SJSA1 (cell line): ENCODE data around the gene ABI3BP. TPM values are rescaled to one million over a fixed set of nuclear protein-coding genes. Genes with fewer than 3 reads are reported as not detected.

ENCODE experiments used
- DNase-seq, 2 experiments: peaks; one replicate each; pipeline ENCODE4 v3.0.0-alpha.2; 2015 to 2020; ENCODE audit warnings: low spot score in 2 of 2, low read depth in 1 of 2
- H3K27ac ChIP-seq: fragments of 250-450 bp; sonication (Bioruptor Pico); 2 replicates; pipeline ENCODE4 v1.5.1; 2020; ENCODE audit warnings: mild to moderate bottlenecking, moderate library complexity
- H3K27me3 ChIP-seq: fragments of 250-450 bp; sonication (Bioruptor Pico); replicated peaks from 2 replicates; pipeline ENCODE4 v1.5.1; 2020; ENCODE audit warnings: mild to moderate bottlenecking, moderate library complexity
- H3K36me3 ChIP-seq: fragments of 250-450 bp; sonication (Bioruptor Pico); 2 replicates; pipeline ENCODE4 v1.5.1; 2020; ENCODE audit warnings: mild to moderate bottlenecking
- H3K4me1 ChIP-seq: fragments of 250-450 bp; sonication (Bioruptor Pico); replicated peaks from 2 replicates; pipeline ENCODE4 v1.6.1; 2021; ENCODE audit warnings: mild to moderate bottlenecking
- H3K4me3 ChIP-seq: fragments of 250-450 bp; sonication (Bioruptor Pico); 2 replicates; pipeline ENCODE4 v1.5.1; 2020; ENCODE audit warnings: mild to moderate bottlenecking
- H3K9me3 ChIP-seq: fragments of 250-450 bp; sonication (Bioruptor Pico); replicated peaks from 2 replicates; pipeline ENCODE4 v1.5.1; 2020; ENCODE audit warnings: mild to moderate bottlenecking
- total RNA-seq: library from RNA; depleted of rRNA; stranded (reverse); fragments of >200 nt; shearing (Covaris generic); gene quantifications from 2 replicates; pipeline ENCODE4 v1.2.3, GENCODE V29; 2014

ABI3BP gene
- total RNA-seq, 1 experiment from 2014 or later, result 0.05 TPM

DNA sequence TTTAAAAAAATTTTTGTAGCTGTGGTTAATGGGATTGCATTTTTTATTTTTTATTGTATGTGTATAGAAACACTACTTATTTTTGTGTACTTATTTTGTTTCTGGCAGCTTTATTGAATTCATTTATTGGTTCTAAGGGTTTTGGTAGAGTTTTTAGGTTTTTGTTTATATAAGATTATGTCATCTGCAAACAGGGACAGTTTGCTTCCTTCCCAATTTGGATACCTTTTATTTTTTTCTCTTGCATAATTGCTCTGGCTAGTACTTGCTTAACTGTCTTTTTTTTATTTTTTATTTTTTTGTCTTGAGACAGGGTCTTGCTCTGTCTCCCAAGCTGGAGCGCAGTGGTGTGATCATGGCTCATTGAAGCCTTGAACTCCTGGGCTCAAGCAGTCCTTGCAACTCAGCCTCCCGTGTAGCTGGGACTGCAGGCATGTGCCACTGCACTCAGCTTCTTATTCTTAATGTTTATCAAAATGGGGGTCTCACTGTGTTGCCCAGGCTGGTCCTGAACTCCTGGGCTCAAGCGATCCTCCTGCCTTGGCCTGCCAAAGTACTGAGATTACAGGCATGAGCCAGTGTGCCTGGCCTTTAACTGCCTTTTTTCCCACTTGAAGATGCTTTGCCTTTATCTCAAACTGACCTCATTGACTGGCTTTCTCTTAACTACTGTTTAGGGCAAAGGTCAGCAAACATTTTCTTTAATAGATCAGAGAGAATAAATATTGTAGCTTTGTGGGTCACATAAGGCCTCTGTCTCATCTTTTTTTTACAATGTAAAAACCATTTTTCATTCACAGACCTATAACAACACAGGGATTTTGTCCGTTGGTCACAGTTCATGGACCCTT is 275.4 kb downstream of the ABI3BP start:
- H3K4me1 ChIP-seq, result no peaks in the 10 kb centered on the region
- H3K9me3 ChIP-seq, result no peaks in the 10 kb centered on the region
- H3K36me3 ChIP-seq, result peaks cover 76% of the 10 kb centered on the region
- H3K4me3 ChIP-seq, result no peak overlapping the region
- H3K27ac ChIP-seq, result no peak overlapping the region
- H3K27me3 ChIP-seq, result no peaks in the 10 kb centered on the region
- no peak for DNase-seq

DNA sequence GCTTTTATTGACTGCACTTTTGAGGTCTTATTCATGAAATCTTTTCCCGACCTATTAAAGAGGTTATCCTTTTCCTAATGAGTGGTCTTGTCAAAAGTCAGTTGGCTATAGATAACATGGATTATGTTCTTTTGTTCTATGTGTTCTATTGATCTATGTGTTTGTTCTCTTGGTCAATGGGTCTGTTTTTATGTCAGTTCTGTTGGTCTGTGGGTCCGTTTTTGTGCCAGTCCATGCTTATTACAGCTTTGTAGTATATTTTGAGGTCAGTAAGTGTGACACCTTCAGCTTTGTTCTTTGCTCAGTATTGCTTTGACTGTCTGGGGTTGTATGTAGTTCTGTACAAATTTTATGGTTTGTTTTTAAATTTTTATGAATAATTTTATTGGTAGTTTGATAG is 276.2 kb downstream of the ABI3BP start:
- Histone ChIP-seq H3K4me1 (no peaks in the 10 kb centered on the region), H3K4me3 (no peak overlapping the region), H3K27me3 (no peaks in the 10 kb centered on the region), H3K9me3 (no peaks in the 10 kb centered on the region), H3K36me3 (peaks cover 70% of the 10 kb centered on the region), H3K27ac (no peak overlapping the region)
- DNase-seq, result no peak

- Histone ChIP-seq H3K4me3 (no peak overlapping the region), H3K4me1 (peaks cover 6% of the 10 kb centered on the region; the same call in 1 of the 2 replicates), H3K27ac (no peak overlapping the region)
Measured at GRCh38 chr3:100715176-100715575, 278.0 kb downstream of the ABI3BP start.

GRCh38 chr3:100710261-100710968 is 282.8 kb downstream of the ABI3BP start:
- no peaks in the 10 kb centered on the region for H3K9me3 ChIP-seq
- peak overlapping the region; percentile 68 for H3K4me3 ChIP-seq
- H3K36me3 ChIP-seq, result peaks cover 30% of the 10 kb centered on the region
- H3K4me1 ChIP-seq, result peaks cover 10% of the 10 kb centered on the region
- H3K27me3 ChIP-seq, result no peaks in the 10 kb centered on the region
- peak overlapping the region; percentile 1; the same call in 1 of the 2 replicates for H3K27ac ChIP-seq
- DNase-seq, result peak; percentile 57

More at GRCh38 chr3:100715176-100715575, 278.0 kb downstream of the ABI3BP start:
- Histone ChIP-seq H3K27me3 (no peaks in the 10 kb centered on the region), H3K9me3 (no peaks in the 10 kb centered on the region), H3K36me3 (peaks cover 64% of the 10 kb centered on the region)
- no peak for DNase-seq

DNA sequence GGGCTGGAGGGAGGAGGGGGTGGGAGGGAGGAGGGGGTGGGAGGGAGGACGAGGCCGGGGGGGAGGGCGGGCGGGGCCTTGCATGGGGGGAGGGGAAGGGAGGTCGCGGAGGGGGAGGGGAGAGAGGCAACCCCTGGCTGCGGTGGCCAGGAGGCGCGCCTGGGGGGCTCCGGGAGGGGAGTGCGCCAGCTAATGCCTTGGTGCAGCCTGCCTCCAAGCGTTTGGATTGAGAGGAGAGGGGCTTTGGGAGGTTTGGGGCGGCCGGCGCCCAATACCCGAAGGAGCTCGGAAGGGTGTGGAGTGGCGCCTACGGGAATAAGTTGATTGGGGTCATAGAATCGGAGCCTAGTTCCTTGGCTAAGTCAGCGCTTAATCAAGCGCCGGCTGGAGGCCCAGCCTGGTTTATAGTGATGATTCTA is 283.4 kb downstream of the ABI3BP start:
- DNase-seq, result peak in 1 of 2 experiments; percentile 31
- Histone ChIP-seq H3K27ac (peak overlapping the region; percentile 82), H3K4me1 (peaks cover 10% of the 10 kb centered on the region), H3K9me3 (no peaks in the 10 kb centered on the region), H3K36me3 (peaks cover 24% of the 10 kb centered on the region), H3K27me3 (no peaks in the 10 kb centered on the region), H3K4me3 (peak overlapping the region; percentile 68)

DNA sequence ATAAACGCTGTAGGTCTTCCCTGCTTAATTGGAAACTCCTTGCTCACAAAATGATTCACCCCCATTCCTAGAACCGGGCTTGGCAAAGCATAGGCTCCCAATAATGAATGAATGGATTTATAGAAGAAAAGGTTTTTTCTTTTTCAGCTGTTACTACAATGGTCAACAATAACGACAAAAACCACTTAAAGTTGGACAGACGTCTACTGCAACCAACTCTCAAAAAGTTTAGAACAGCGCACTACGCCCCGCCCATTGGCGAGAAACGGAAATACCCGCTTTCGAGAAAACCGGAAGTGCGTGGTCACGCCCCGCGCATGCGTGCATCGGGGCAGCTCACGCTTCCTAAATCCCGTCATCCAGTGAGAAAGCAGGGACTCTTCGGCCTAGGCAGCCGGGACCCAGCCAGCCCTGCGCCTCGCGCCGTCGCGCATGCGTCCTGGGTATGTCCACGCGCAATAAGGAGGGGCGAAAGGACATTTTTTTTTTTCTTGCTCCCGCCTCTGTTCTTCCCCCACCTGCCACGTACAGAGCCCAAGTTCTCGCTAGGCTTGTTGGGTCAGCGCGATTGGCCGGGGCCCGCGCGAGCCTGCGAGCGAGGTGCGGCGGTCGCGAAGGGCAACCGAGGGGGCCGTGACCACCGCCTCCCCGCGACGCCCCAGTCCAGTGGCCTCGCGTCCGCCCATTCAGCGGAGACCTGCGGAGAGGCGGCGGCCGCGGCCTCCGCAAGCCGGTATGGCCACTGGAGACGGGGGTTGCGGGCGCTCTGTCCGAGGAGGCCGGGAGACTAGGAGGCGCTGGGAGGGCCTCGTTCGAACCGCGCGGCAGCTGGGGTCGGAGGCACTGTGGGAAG is 284.0 kb downstream of the ABI3BP start, which contains the start of gene TFG:
TFG (plus strand) TSS at position 506 of the 853 bp plus-strand sequence. CDS start 4,192 bp downstream, outside the sequence.
- Histone ChIP-seq H3K9me3 (no peaks in the 10 kb centered on the region), H3K4me1 (peaks cover 10% of the 10 kb centered on the region), H3K36me3 (peaks cover 21% of the 10 kb centered on the region), H3K27ac (peak within 1 kb of the TSS; percentile 82), H3K27me3 (no peaks in the 10 kb centered on the region), H3K4me3 (peak within 1 kb of the TSS; percentile 68)
- DNase-seq, result peak; percentile 97 to 98

- peaks cover 21% of the 10 kb centered on the region for H3K36me3 ChIP-seq
- H3K4me3 ChIP-seq, result peak overlapping the region; percentile 68
- no peaks in the 10 kb centered on the region for H3K27me3 ChIP-seq
- no peak for DNase-seq
- peak overlapping the region; percentile 61 for H3K27ac ChIP-seq
- peaks cover 10% of the 10 kb centered on the region for H3K4me1 ChIP-seq
- no peaks in the 10 kb centered on the region for H3K9me3 ChIP-seq
Measured at GRCh38 chr3:100708644-100708988, 284.6 kb downstream of the ABI3BP start.

DNA sequence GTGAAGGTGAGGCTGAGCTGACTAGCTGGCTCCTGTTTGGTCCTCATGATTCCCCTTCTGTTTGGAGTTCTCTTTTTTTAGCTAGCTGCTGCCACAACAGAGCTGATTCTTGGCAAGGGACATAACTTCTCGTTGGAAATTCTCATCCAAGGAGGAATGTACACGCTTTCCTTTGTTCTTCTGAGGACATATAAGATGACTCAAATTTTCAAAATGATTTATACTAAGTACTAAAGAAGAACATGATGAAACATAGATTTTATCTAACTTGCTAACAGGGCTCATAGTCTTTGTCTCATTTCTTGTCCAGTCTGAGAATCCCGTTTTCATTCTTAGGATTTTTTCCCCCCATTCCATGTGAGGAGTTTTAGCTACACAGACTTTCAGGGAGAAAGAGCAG is 286.9 kb downstream of the ABI3BP start:
- no peak for DNase-seq
- H3K27ac ChIP-seq, result no peak overlapping the region
- H3K36me3 ChIP-seq, result peaks cover 7% of the 10 kb centered on the region; the same call in 1 of the 2 replicates
- no peaks in the 10 kb centered on the region for H3K27me3 ChIP-seq
- H3K4me3 ChIP-seq, result no peak overlapping the region
- H3K9me3 ChIP-seq, result no peaks in the 10 kb centered on the region
- peaks cover 10% of the 10 kb centered on the region for H3K4me1 ChIP-seq

DNA sequence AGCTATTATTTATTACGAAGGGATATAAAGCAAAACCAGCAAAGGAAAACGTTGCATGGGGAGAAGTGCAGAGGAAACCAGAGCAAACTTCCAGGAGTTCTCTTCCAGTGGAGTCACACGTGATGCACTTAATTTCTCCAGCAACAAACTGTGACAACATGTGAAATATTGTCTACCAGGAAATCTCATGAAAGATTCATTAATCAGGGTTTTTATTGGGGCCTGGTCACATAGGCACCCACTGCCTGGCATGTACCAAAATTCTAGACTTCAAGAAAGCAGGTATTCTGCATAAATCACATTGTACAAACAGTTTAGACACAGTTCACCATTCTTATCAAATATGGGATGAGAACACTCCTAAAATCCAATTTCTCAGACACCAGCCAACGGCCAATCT is 289.4 kb downstream of the ABI3BP start:
- DNase-seq, result no peak
- H3K4me1 ChIP-seq, result peaks cover 4% of the 10 kb centered on the region; the same call in 1 of the 2 replicates
- H3K4me3 ChIP-seq, result no peak overlapping the region
- H3K36me3 ChIP-seq, result no peaks in the 10 kb centered on the region
- peaks cover 2% of the 10 kb centered on the region; the same call in 1 of the 2 replicates for H3K27me3 ChIP-seq
- H3K27ac ChIP-seq, result no peak overlapping the region
- H3K9me3 ChIP-seq, result no peaks in the 10 kb centered on the region

DNA sequence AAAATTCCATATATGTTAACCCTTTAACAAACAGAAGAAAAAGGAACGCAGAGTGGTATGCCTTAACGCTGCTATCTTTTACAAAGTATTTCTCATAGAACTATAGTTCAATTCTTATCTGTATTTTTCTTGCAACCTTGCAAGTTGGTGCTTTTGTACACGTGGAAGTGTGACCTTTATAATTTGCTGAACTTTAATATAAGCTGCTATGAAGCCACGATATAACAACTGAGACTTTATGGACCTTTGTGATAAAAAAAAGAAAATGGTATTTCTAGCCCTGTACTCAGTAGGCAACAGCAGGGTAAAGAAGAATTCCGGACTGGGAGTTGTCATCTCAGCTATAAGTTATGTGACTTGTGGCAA is 290.3 kb downstream of the ABI3BP start:
- Histone ChIP-seq H3K36me3 (no peaks in the 10 kb centered on the region), H3K27me3 (peaks cover 2% of the 10 kb centered on the region; the same call in 1 of the 2 replicates), H3K4me1 (no peaks in the 10 kb centered on the region), H3K9me3 (no peaks in the 10 kb centered on the region), H3K4me3 (no peak overlapping the region), H3K27ac (no peak overlapping the region)
- no peak for DNase-seq

DNA sequence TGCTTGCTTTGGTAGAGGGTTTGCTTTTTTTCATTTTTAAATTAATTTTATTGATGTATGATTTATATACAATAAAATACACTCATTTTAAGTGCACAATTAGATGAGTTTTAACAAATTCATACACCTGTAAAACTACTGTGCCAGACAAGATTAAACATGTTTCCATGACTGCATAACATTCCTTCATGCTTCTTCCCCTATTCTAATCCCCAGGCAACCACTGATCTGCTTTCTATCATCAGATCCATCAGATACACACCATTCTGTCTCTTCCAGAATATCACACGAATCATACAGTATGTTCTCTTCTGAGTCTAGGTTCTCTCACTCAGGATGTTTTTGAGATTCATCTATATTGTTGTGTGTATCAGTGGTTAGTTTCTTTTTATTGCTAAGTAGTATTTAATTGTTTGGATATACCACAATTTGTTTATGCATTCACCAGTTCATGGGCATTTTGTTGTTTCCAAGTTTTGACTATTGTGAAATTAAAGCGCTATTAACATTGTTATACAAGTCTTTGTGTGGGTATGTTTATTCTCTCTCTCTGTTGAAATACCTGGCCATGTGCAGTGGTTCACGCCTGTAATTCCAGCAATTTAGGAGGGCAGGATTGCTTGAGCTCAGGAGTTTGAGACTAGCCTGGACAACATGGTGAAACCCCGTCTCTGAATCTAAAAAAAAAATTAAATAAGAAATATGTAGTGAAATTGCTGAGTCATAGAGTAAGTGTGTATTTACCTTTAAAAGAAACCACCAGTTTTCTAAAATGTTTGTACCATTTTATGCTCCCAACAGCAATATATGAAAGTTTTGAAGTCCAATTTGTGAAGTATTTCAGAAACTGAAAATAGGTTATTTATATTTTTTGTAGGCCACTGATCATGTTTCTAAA is 290.9 kb downstream of the ABI3BP start:
- Histone ChIP-seq H3K4me3 (no peak overlapping the region), H3K9me3 (no peaks in the 10 kb centered on the region), H3K4me1 (no peaks in the 10 kb centered on the region), H3K27me3 (peaks cover 2% of the 10 kb centered on the region; the same call in 1 of the 2 replicates), H3K36me3 (no peaks in the 10 kb centered on the region), H3K27ac (no peak overlapping the region)
- DNase-seq, result no peak

DNA sequence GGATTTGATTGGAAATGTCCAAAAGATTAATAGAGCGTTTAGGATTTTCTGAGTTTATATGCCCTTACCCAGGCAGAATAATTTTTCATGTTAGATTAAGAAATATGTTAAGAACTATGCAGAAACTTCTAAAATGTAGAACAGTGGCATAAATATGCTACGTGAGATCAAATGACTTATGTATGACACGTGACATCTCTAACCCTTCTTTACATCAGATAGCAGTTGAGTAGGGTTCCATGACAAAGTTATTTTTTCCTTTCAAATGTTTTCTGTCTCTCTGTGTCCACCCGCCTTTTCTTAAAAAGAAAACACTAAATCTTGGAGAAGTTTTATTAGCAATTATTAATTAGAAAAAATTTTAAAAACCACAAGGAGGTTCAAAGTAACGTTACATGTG is 292.5 kb downstream of the ABI3BP start:
- Histone ChIP-seq H3K9me3 (no peaks in the 10 kb centered on the region), H3K27ac (no peak overlapping the region), H3K36me3 (no peaks in the 10 kb centered on the region), H3K27me3 (peaks cover 2% of the 10 kb centered on the region; the same call in 1 of the 2 replicates), H3K4me1 (no peaks in the 10 kb centered on the region), H3K4me3 (no peak overlapping the region)
- no peak for DNase-seq
